ENCODE measurements around the gene EPPIN.

Gene EPPIN

GRCh38 chr20:45550765-45551164, 3.6 kb upstream of the EPPIN start:
- intact Hi-C loops (cut with DNase I; ENCODE audit: low total_unique reads) = no loop called here
- H3K27me3 ChIP-seq = peaks cover 0 to 2% of the 10 kb centered on the region in 2 donors
- no peaks in the 10 kb centered on the region for H3K9me3 ChIP-seq
- no peak overlapping the region for H3K27ac ChIP-seq
- H3K36me3 ChIP-seq = no peaks in the 10 kb centered on the region
- H3K4me3 ChIP-seq = no peak overlapping the region
- no peak for TF ChIP-seq CTCF (IDR thresholded peaks at IDR 0.05)
- DNase-seq = no peak
- H3K4me1 ChIP-seq = no peaks in the 10 kb centered on the region

GRCh38 chr20:45548410-45548809, 1.2 kb upstream of the EPPIN start:
- Histone ChIP-seq H3K36me3 (no peaks in the 10 kb centered on the region), H3K27me3 (peaks cover 0 to 2% of the 10 kb centered on the region in 2 donors), H3K9me3 (no peaks in the 10 kb centered on the region), H3K4me3 (no peak overlapping the region), H3K4me1 (no peaks in the 10 kb centered on the region), H3K27ac (no peak overlapping the region)
- intact Hi-C loops (cut with DNase I; ENCODE audit: low total_unique reads) = no loop called here
- DNase-seq = no peak
- no peak for TF ChIP-seq CTCF (IDR thresholded peaks at IDR 0.05)

GRCh38 chr20:45545754-45546453, 1.3 kb downstream of the EPPIN start:
- no peak for DNase-seq
- Histone ChIP-seq H3K4me1 (no peaks in the 10 kb centered on the region), H3K9me3 (no peaks in the 10 kb centered on the region), H3K27me3 (peaks cover 0 to 6% of the 10 kb centered on the region in 2 donors), H3K27ac (no peak overlapping the region), H3K36me3 (no peaks in the 10 kb centered on the region), H3K4me3 (no peak overlapping the region)
- peak in 1 of 2 experiments; percentile 17 for TF ChIP-seq CTCF (IDR thresholded peaks at IDR 0.05)
- intact Hi-C loops (cut with DNase I; ENCODE audit: low total_unique reads) = no loop called here

GRCh38 chr20:45545351-45545750, 1.9 kb downstream of the EPPIN start:
- Histone ChIP-seq H3K27me3 (peaks cover 0 to 6% of the 10 kb centered on the region in 2 donors), H3K27ac (no peak overlapping the region), H3K4me3 (no peak overlapping the region), H3K4me1 (no peaks in the 10 kb centered on the region), H3K9me3 (no peaks in the 10 kb centered on the region), H3K36me3 (no peaks in the 10 kb centered on the region)
- no peak for TF ChIP-seq CTCF (IDR thresholded peaks at IDR 0.05)
- intact Hi-C loops (cut with DNase I; ENCODE audit: low total_unique reads) = no loop called here
- DNase-seq = no peak

- peaks cover 0 to 19% of the 10 kb centered on the region in 2 donors for H3K27me3 ChIP-seq
- no peak for TF ChIP-seq CTCF (IDR thresholded peaks at IDR 0.05)
- no peak within 1 kb of the TSS for H3K4me3 ChIP-seq
- H3K4me1 ChIP-seq = no peaks in the 10 kb centered on the region
- no peak for DNase-seq
- no peaks in the 10 kb centered on the region for H3K9me3 ChIP-seq
- intact Hi-C loops (cut with DNase I; ENCODE audit: low total_unique reads) = no loop called here
- H3K27ac ChIP-seq = no peak within 1 kb of the TSS
- H3K36me3 ChIP-seq = no peaks in the 10 kb centered on the region
Observed at GRCh38 chr20:45539382-45539781, 7.8 kb downstream of the EPPIN start, which contains the start of gene WFDC6. TSS of gene WFDC6 (minus strand) at chr20:45539482. CDS start at chr20:45539407, 75 bp downstream.
